Subcutaneous abdominal adipose tissue (tissue), 5 donors: Measurements from ENCODE around the gene SGK1.

Experiments
- H3K27ac ChIP-seq: one replicate; pipeline ENCODE4 v1.7.0; 2013; ENCODE audit warnings: low read depth, mild to moderate bottlenecking, inconsistent platforms, low read length, moderate library complexity
- H3K27me3 ChIP-seq, 5 donors: one replicate each; pipeline ENCODE4 v1.7.0; 2013; ENCODE audit warnings: low read length in 5 of 5, inconsistent platforms in 1 of 5; ENCODE audit not compliant: control insufficient read depth in 5 of 5, insufficient read depth in 4 of 5
- H3K36me3 ChIP-seq, 5 donors: one replicate each; pipeline ENCODE4 v1.7.0; 2013; ENCODE audit warnings: low read length in 5 of 5; ENCODE audit not compliant: control insufficient read depth in 5 of 5, insufficient read depth in 5 of 5
- H3K4me1 ChIP-seq, 5 donors: one replicate each; pipeline ENCODE4 v1.7.0; 2013; ENCODE audit warnings: low read length in 5 of 5, mild to moderate bottlenecking in 3 of 5, moderate library complexity in 1 of 5; ENCODE audit not compliant: control insufficient read depth in 5 of 5, insufficient read depth in 5 of 5
- H3K4me3 ChIP-seq, 5 donors: one replicate each; pipeline ENCODE4 v1.7.0; 2013; ENCODE audit warnings: low read length in 5 of 5, low read depth in 1 of 5
- H3K9ac ChIP-seq, 5 donors: one replicate each; pipeline ENCODE4 v1.7.0; 2013; ENCODE audit warnings: low read length in 5 of 5, mild to moderate bottlenecking in 4 of 5, moderate library complexity in 3 of 5
- H3K9me3 ChIP-seq, 5 donors: one replicate each; pipeline ENCODE4 v1.7.0; 2013; ENCODE audit warnings: low read length in 5 of 5; ENCODE audit not compliant: control insufficient read depth in 5 of 5
- donor health status: healthy.
- donor health status: healthy.
- donor health status: healthy.
- donor health status: healthy.
- donor health status: healthy.

SGK1 gene

DNA sequence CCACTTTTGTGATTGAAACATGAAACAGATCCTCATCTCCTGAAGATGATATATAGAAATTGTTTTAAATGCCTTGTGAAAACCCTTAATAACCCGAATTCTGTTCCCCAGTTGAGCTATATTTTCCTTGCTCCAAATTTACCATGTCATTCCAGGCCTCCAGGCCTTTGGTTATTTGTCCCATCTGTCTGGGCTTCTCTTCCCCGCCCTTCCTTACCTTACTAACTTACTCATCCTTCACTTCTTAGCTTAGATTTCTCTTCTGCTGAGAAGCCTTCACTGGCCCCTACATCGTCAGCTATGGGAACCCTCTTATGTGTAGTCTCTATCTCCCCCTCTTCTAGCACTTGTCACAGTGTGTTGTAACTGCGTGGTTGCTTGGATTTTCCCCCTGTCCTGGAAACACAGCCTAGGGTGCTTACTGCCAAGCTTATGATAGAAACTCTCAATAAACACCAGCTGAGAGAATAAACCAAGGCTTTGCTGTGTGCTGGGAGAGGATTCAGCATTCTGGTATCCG lies 68.6 kb downstream of the SGK1 start:
- H3K27ac ChIP-seq, result peak overlapping the region; percentile 47
- no peaks in the 10 kb centered on the region for H3K9me3 ChIP-seq
- peaks cover 5 to 40% (median 31%) of the 10 kb centered on the region in 5 donors for H3K4me1 ChIP-seq
- H3K36me3 ChIP-seq, result no peaks in the 10 kb centered on the region
- no peak overlapping the region for H3K9ac ChIP-seq
- H3K4me3 ChIP-seq, result peak overlapping the region in 2 of 5 donors; percentile 6 to 12
- no peaks in the 10 kb centered on the region for H3K27me3 ChIP-seq

DNA sequence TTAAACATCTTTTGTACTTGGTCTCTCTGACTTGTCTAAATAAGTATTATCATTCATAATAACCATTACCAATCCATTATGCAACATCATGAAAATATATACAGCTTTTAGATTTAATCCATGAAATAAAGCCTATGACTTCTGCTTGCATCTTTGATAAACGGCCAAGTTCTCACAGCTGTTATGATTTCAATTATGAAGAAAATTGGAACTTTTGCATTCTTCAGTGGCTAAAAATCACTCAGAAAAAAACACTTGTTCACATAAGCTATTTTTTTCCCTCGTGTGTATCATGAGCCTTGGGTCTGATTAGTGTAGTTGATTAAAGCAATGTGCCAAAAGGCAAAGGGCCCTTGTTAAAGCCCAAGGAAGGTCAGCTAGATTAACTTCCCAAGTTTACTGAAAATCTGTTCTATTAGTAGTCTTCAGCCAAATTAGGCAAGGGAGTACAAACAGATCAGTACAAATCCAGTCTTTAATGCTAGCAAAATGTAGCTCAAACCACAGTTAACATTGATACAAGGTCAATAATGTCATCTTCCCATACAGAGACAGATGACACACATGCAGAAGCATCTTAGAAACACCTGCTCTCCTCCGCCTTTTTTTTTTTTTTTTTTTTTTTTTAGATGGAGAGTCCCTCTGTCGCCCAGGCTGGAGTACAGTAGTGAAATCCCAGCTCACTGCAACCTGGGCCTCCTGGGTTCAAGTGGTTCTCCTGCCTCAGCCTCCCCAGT lies 69.9 kb downstream of the SGK1 start:
- H3K9ac ChIP-seq, result no peak overlapping the region
- H3K27ac ChIP-seq, result no peak overlapping the region
- H3K27me3 ChIP-seq, result no peaks in the 10 kb centered on the region
- no peak overlapping the region for H3K4me3 ChIP-seq
- no peaks in the 10 kb centered on the region for H3K36me3 ChIP-seq
- no peaks in the 10 kb centered on the region for H3K9me3 ChIP-seq
- peaks cover 5 to 30% (median 22%) of the 10 kb centered on the region in 5 donors for H3K4me1 ChIP-seq

DNA sequence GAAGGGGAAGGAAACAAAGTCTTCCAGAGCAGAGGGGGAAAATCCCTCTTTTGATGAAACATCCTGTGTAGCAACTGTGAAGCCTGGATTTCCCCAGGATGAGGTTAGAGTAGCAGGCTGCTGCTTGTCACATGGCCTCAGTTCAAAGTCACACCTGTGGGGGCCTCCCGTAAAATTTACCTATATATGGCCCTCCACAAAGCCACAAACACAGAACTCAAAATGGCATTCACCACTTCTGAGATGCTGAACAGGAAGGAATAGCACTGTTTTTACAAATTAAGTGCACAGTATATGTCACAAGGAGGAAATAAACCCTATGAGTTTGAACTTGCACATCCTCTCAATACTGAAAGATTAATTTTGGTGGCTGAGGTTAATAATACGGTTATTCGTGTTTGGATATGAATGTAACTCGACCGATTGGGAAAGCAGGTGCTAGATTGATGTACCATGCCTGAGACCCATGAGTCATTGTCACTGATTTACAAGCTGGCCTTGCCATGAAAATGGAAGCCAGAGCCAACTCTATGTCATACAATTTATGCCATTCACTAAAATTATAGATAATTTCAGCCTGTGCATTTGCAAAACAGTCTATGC lies 70.6 kb downstream of the SGK1 start:
- no peaks in the 10 kb centered on the region for H3K27me3 ChIP-seq
- H3K36me3 ChIP-seq, result no peaks in the 10 kb centered on the region
- H3K4me3 ChIP-seq, result no peak overlapping the region
- no peak overlapping the region for H3K9ac ChIP-seq
- H3K4me1 ChIP-seq, result peaks cover 5 to 30% (median 22%) of the 10 kb centered on the region in 5 donors
- no peak overlapping the region for H3K27ac ChIP-seq
- H3K9me3 ChIP-seq, result no peaks in the 10 kb centered on the region

DNA sequence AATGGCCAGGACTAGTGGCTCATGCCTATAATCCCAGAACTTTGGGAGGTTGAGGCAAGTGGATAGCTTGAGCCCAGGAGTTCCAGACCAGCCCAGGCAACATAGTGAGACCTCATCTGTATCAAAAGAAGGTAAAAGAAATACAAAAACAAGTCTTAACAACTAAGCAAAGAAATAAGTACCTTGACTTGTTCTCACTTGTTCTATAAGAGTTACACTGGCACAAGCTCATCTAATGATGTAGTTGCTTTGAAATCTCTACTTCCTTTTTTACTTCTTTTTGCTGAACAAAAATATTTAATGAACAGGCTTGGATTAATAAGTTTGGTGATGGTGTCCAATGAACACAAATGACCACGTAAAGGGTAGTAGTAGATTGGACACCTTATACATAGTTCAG lies 72.2 kb downstream of the SGK1 start:
- Histone ChIP-seq H3K4me3 (no peak overlapping the region), H3K9ac (no peak overlapping the region), H3K27me3 (no peaks in the 10 kb centered on the region), H3K36me3 (no peaks in the 10 kb centered on the region), H3K9me3 (no peaks in the 10 kb centered on the region), H3K27ac (no peak overlapping the region), H3K4me1 (peaks cover 5 to 27% (median 19%) of the 10 kb centered on the region in 5 donors)

DNA sequence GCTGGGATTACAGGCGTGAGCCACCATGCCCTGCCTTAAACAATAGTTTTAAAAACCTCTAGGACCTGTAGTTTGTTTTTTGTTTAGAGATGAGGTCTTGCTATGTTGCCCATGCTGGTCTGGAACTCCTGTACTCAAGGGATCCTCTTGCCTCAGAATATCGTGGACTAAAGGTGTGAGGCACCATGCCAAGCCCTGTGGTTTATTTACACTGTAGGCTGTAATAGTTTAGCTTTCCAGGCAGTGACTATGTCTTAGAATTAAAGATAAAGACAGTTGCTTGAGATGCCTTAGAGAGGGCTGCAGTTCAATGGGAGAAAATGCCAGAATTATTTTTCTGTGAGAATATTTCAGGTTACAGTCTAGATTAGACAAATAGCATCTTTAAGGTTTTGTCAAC lies 72.9 kb downstream of the SGK1 start:
- peaks cover 5 to 26% (median 12%) of the 10 kb centered on the region in 5 donors for H3K4me1 ChIP-seq

DNA sequence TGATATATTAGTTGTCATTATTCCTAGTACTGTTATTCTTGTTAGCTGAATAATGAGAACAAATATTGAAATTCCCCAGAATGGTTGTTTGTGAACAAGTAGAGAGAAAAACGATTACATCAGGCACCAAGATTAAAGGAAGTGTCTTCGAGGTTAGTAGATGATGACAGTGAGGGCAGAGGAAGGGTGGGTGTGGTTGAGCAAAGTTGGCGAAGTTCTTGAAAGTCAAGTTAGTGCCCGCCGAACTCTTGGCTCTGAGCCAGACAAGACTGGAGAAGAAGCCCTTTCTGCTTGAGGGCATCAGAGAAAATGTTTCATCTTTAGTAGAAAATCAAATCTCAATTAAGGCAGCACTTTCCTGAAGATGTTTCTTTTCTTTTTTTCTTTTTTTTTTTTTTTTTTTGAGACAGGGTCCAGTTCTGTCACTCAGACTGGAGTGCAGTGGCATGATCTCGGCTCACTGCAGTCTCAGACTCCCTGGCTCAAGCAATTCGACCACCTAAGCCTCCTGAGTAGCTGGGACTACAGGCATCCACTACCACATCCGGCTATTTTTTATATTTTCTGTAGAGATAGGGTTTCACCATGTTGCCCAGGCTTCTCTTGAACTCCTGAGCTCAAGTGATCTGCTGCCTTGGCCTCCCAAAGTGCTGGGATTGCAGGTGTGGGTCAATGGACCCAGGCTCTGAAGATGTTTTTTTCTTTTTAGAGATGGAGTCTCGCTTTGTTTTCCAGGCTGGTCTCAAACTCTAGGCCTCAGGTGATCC lies 77.1 kb downstream of the SGK1 start:
- Histone ChIP-seq H3K36me3 (no peaks in the 10 kb centered on the region), H3K9me3 (no peaks in the 10 kb centered on the region), H3K4me1 (peaks cover 0 to 22% (median 11%) of the 10 kb centered on the region in 5 donors), H3K9ac (no peak overlapping the region), H3K4me3 (no peak overlapping the region), H3K27ac (no peak overlapping the region), H3K27me3 (no peaks in the 10 kb centered on the region)

More for the DNA sequence above, 72.9 kb downstream of the SGK1 start:
- no peaks in the 10 kb centered on the region for H3K27me3 ChIP-seq
- no peak overlapping the region for H3K27ac ChIP-seq
- H3K9me3 ChIP-seq, result no peaks in the 10 kb centered on the region
- no peaks in the 10 kb centered on the region for H3K36me3 ChIP-seq
- H3K9ac ChIP-seq, result no peak overlapping the region
- no peak overlapping the region for H3K4me3 ChIP-seq

DNA sequence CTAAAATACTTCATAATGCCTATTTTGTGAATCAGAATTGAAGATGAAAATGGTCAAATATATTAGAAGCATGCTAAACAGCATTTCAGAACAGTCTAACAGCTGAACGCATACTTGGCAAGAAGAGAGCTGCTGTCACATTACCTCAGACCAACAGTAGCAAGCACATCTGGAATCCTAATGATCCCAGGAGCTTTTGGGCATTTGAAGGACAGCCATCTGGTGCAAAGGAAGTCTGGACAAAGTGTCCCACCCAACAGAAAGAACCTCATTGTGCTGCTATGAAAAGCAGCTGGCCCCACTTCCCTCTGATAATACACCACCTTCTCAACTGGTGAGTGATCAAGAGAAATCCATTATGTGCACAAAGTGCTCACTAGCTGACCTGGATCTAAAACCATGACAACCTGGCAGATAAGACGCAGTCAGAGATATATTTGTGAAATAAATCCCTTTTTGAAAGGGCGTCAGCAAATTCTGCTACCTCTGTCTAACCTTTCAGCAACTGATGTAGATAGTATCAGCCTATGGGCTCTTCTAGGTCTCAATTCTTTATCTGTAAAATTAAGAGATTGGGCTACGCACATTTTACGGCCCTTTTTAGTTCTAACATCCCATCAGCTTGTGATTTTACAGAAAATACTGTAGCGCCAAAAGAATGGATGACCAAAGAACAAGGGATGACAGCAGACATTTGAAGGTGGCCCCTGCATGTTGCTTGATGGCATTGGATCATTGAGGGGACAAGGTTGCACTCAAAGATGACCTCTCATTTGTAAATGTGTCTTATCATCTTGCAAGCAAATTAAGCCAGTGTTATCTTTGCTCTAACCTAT lies 78.7 kb downstream of the SGK1 start:
- peaks cover 0 to 22% (median 11%) of the 10 kb centered on the region in 5 donors for H3K4me1 ChIP-seq
- no peak overlapping the region for H3K9ac ChIP-seq
- no peaks in the 10 kb centered on the region for H3K36me3 ChIP-seq

DNA sequence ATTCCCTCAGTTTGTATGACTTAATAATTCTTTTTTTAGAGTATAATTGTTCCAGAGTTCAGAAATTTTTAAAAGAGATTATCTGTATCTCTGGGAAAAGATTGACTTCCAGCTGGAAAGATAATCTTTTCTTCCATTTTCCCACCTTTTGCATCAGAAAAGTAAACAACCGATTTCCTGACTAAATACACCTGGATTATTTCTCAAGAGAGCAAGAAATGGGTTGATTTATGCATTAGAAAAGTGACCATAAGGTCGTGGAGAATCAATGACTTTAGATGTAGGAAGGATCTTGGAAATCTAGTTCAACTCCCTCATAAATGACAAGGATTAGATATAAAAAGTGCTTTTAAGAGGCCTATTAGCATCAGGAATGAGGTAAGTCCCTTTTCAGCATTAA lies 79.9 kb downstream of the SGK1 start:
- Histone ChIP-seq H3K4me1 (peaks cover 0 to 22% (median 18%) of the 10 kb centered on the region in 5 donors), H3K27me3 (no peaks in the 10 kb centered on the region), H3K27ac (no peak overlapping the region), H3K4me3 (no peak overlapping the region), H3K9me3 (no peaks in the 10 kb centered on the region), H3K9ac (no peak overlapping the region), H3K36me3 (no peaks in the 10 kb centered on the region)

More for the DNA sequence above, 78.7 kb downstream of the SGK1 start:
- Histone ChIP-seq H3K27ac (no peak overlapping the region), H3K27me3 (no peaks in the 10 kb centered on the region), H3K4me3 (peak overlapping the region in 1 of 5 donors; percentile 45), H3K9me3 (no peaks in the 10 kb centered on the region)

DNA sequence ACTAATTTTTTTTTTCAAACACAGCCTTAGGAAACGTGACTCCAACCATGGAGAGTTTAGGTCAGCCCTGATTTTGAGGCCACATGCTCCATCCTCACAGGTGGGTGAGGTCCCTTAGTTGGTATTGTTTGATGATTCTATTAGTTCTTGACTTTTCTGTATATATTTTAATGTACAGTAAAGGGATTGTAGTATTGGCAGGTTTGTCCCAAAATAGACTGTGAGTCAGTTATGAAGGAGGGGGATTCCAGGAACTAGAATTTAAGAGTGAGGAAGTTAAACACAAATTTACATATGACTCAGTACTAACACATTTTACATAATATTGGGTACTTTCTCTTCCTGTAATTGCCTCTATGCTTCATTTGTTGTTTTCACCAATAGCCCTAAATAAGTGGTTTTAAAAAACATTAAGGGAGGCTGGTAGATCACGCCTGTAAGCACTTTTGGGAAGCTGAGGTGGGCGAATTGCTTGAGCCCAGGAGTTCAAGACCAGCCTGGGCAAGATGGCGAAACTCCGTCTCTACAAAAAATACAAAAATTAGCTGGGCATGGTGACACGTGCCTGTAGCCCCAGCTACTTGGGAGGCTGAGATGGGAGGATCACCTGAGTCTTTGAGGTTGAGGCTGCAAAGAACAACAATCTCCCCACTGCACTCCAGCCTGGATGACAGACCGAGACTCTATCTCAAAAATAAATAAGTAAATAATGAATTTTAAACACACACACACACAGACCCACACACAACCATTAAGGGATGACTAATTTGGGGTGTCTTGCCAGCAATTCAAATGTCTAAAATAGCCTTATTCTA lies 81.8 kb downstream of the SGK1 start:
- H3K36me3 ChIP-seq, result no peaks in the 10 kb centered on the region
- no peak overlapping the region for H3K27ac ChIP-seq

More for the DNA sequence above, 81.8 kb downstream of the SGK1 start:
- Histone ChIP-seq H3K9ac (no peak overlapping the region), H3K27me3 (no peaks in the 10 kb centered on the region), H3K4me1 (peaks cover 0 to 22% (median 18%) of the 10 kb centered on the region in 5 donors), H3K4me3 (no peak overlapping the region), H3K9me3 (no peaks in the 10 kb centered on the region)
